ENCODE results near the gene MRTFA.
"Not testable (repeated sequence)": the region's sequence is repeated elsewhere in the genome, so short reads cannot be mapped to it uniquely, and the experiment has no call there.

MRTFA gene

DNA sequence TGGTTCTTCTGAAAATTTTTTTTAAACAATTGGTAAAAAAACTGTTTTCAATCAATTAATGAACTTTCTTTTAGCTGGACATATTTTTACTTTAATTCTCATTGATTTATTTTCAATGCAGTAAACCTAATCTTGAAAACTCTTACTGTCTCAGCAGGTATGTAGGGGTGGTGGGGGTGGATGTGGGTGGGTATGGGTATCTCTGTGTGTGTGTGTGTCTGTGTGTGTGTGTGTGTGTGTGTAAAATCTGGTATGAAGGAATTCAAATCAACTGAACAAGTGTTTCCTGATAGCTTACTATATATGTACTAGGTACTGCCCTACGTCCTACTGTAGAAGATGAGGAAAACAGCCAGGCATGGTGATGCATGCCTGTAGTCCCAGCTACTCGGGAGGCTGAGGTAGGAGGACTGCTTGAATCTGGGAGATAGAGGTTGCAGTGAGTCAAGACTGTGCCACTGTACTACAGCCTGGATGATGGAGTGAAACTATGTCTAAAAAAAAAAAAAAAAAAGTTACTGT, 75.5 kb downstream of the MRTFA start:
- FAIRE-seq: peak; percentile 46
- TF ChIP-seq TAF1 (IDR thresholded peaks at IDR 0.05; ENCODE audit: borderline replicate concordance, low read depth, low read length) (no peak), POLR2AphosphoS5 (IDR thresholded peaks at IDR 0.05; ENCODE audit: low read depth, low read length) (no peak), POLR2A (IDR thresholded peaks at IDR 0.05; ENCODE audit: low read depth, low read length) (no peak)
- no peak for DNase-seq (ENCODE audit: insufficient read length)

DNA sequence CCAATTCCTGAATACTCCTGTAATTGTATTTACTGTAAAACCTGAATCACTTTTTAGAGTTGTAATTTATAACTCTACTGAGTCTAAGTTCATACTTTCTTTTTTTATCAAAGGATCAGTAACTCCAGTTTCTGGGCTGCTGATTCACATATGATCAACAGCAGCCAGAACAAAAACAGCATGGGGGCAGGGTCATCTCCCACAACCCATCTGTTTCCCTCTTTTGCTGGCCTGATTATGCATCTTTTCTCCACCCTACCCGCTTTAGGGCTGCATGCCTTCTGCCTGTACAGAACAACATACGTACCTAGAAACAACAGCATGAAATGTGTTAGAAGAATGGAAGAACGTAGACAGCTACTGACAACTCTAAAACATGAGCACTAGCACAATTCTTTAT, 76.0 kb downstream of the MRTFA start:
- FAIRE-seq (no peak), DNase-seq (ENCODE audit: insufficient read length) (no peak)
- no peak for TF ChIP-seq POLR2A (IDR thresholded peaks at IDR 0.05; ENCODE audit: low read depth, low read length)
- TF ChIP-seq TAF1 (IDR thresholded peaks at IDR 0.05; ENCODE audit: borderline replicate concordance, low read depth, low read length): no peak
- TF ChIP-seq POLR2AphosphoS5 (IDR thresholded peaks at IDR 0.05; ENCODE audit: low read depth, low read length): no peak

DNA sequence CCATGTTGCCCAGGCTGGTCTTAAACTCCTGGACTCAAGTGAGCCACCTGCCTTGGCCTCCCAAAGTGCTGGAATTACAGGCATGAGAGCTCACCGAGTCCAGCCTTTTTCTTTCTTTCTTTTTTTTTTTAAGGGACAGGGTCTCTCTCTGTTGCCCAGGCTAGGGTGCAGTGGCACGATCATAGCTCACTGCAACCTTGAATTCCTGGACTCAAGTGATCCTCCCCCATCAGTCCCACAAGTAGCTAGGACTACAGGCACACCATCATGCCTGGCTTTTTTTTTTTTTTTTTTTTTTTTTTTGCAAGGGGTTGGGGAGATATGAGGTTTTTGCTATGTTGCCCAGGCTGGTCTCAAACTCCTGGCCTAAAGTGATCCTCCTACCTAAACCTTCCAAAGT, 78.5 kb downstream of the MRTFA start:
- DNase-seq (ENCODE audit: insufficient read length) (no peak), FAIRE-seq (no peak)
- TF ChIP-seq POLR2AphosphoS5 (IDR thresholded peaks at IDR 0.05; ENCODE audit: low read depth, low read length): no peak
- no peak for TF ChIP-seq POLR2A (IDR thresholded peaks at IDR 0.05; ENCODE audit: low read depth, low read length)
- no peak for TF ChIP-seq TAF1 (IDR thresholded peaks at IDR 0.05; ENCODE audit: borderline replicate concordance, low read depth, low read length)

DNA sequence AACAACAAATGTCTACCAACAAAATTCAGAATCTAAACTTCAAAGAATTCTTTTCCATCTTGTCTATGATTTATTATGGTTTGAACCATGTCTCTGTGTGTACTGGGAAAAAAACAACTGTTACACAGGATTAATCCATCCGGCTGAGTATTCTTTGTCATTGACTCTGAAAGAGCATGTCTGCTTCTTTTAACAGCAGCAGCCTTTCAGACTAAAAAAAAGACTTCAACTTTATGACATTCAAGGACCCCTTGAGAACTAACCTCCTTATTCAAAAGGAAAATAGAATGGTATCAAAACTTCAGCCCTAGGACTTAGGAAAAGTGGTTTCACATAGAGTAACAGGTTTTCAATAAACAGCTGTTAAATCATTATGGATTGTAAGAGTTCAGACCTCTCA, 79.9 kb downstream of the MRTFA start:
- DNase-seq (ENCODE audit: insufficient read length) (no peak), FAIRE-seq (no peak)
- TF ChIP-seq POLR2AphosphoS5 (IDR thresholded peaks at IDR 0.05; ENCODE audit: low read depth, low read length) (no peak), TAF1 (IDR thresholded peaks at IDR 0.05; ENCODE audit: borderline replicate concordance, low read depth, low read length) (no peak), POLR2A (IDR thresholded peaks at IDR 0.05; ENCODE audit: low read depth, low read length) (no peak)

DNA sequence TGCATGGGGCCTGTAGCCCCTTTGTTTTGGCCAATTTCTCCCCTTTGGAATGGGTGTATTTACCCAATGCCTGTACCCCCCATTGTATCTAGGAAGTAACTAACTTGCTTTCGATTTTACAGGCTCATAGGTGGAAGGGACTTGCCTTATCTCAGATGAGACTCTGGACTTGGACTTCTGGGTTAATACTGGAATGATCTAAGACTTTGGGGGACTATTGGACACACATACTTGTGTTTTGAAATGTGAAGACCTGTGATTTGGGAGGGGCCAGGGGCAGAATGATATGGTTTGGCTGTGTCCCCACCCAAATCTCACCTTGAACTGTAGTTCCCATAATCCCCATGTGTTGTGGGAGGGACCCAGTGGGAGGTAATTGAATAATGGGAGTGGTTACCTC, 82.5 kb downstream of the MRTFA start:
- DNase-seq (ENCODE audit: insufficient read length); FAIRE-seq: not testable (repeated sequence)

DNA sequence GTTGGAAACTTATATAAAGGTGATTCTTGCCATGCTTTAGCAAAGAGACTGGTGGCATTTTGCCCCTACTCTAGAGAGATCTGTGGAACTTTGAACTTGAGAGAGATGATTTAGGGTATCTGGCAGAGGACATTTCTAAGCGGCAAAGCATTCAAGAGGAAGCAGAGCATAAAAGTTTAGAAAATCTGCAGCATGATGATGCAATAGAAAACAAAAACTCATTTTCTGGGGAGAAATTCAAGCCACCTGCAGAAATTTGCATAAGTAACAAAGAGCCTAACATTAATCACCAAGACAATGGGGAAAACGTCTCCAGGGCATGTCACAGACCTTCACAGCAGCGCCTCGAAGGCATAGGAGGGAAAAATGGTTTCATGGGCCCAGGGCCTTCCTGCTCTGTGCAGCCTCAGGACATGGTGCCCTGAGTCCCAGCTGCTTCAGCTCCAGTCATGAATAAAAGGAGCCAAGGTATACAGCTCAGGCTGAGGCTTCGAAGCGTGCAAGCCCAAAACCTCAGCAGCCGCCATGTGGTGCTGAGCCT, 83.4 kb downstream of the MRTFA start:
- TF ChIP-seq POLR2A (IDR thresholded peaks at IDR 0.05; ENCODE audit: low read depth, low read length) (no peak), POLR2AphosphoS5 (IDR thresholded peaks at IDR 0.05; ENCODE audit: low read depth, low read length) (no peak), TAF1 (IDR thresholded peaks at IDR 0.05; ENCODE audit: borderline replicate concordance, low read depth, low read length) (no peak)
- FAIRE-seq (no peak), DNase-seq (ENCODE audit: insufficient read length) (no peak)

DNA sequence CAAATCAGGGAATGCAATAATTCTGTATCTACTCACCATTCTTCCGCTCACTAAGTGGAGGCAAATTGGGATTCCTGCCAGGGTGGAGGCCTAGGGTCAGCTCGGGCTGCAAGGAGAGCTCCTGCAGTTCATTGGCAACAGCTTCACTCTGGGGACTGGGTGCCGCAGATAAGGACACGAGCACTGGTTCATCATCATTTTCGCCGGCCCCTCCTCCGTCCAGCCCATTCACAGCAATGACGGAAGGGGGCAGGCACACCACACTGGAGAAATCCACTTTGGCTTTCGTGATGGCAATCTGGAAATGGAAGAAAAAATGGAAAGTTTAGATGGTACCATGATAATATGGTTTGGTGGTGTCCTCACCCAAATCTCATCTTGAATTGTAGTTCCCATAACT, 84.4 kb downstream of the MRTFA start:
- TF ChIP-seq POLR2AphosphoS5 (IDR thresholded peaks at IDR 0.05; ENCODE audit: low read depth, low read length) (no peak), POLR2A (IDR thresholded peaks at IDR 0.05; ENCODE audit: low read depth, low read length) (no peak), TAF1 (IDR thresholded peaks at IDR 0.05; ENCODE audit: borderline replicate concordance, low read depth, low read length) (no peak)
- DNase-seq (ENCODE audit: insufficient read length) (no peak), FAIRE-seq (peak; percentile 5)

DNA sequence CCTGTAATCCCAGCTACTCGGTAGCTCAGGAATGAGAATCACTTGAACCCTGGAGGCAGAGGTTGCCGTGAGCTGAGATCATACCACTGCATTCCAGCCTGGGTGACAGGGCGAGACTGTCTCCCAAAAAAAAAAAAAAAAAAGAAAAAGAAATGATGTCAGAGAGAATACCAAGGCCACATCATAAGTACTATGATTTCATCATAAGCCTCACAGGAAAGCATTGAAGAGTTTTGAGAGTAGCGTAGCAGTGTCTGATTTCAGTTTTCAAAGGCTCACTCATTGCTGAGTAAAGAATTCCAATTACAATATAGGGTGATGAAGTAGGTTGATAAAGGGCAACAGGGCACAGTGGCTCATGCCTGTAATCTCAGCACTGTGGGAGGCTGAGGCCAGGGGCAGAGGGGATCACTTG, 88.8 kb downstream of the MRTFA start:
- DNase-seq (ENCODE audit: insufficient read length): no peak
- FAIRE-seq: no peak
- TF ChIP-seq TAF1 (IDR thresholded peaks at IDR 0.05; ENCODE audit: borderline replicate concordance, low read depth, low read length) (no peak), POLR2AphosphoS5 (IDR thresholded peaks at IDR 0.05; ENCODE audit: low read depth, low read length) (no peak), POLR2A (IDR thresholded peaks at IDR 0.05; ENCODE audit: low read depth, low read length) (no peak)

DNA sequence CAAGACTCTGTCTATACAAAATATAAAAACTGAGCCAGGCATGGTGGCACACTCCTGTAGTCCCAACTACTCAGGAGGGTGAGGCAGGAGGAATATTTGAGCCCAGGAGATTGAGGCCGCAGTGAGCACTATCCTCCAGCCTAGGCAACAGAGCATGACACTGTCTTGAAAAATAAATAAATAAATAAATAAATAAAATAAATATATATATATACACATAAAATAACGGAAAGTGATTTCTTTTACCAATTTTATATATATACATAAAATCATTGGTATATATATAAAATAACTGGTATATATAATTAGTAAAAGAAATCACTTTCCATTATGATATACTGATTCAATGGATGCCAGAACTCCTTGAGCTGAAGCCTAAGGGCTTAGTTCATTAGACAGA, 91.8 kb downstream of the MRTFA start:
- FAIRE-seq: no peak
- no peak for TF ChIP-seq TAF1 (IDR thresholded peaks at IDR 0.05; ENCODE audit: borderline replicate concordance, low read depth, low read length)
- DNase-seq (ENCODE audit: insufficient read length): no peak

DNA sequence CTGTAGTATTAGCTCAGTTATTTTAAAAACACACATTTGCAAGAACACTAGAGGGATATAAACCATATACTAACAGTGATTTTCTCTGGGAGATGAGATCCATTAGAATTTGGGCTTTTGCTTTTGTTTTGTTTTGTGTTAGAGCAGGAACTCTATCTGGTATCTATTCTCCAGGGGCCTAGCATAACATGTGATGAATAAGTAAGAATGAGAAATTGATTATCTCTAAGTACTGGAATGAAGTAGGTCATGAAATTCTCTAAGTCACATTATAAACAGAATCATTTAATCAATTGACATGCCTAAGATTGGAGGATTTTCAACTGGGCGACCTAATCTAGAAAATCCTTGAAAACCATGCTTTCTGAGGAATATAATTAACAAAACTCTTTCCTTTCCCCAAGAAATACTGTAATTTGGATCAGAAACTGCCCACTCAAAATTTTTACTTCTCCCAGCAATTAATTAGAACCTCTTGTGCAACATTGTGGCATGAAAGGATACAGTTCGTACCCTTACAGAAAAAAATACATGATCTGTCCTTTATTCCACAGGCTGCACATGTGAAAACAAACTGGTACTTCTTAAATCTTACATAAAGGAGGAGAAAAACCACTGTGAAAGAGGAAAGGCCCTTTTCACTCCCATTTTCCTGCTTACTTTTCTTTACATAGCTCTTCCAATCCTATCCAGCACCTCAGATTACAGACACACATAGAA, 93.5 kb downstream of the MRTFA start:
- FAIRE-seq (peak; percentile 17), DNase-seq (ENCODE audit: insufficient read length) (no peak)
- TF ChIP-seq TAF1 (IDR thresholded peaks at IDR 0.05; ENCODE audit: borderline replicate concordance, low read depth, low read length): no peak
- TF ChIP-seq POLR2A (IDR thresholded peaks at IDR 0.05; ENCODE audit: low read depth, low read length): no peak
- TF ChIP-seq POLR2AphosphoS5 (IDR thresholded peaks at IDR 0.05; ENCODE audit: low read depth, low read length): no peak

DNA sequence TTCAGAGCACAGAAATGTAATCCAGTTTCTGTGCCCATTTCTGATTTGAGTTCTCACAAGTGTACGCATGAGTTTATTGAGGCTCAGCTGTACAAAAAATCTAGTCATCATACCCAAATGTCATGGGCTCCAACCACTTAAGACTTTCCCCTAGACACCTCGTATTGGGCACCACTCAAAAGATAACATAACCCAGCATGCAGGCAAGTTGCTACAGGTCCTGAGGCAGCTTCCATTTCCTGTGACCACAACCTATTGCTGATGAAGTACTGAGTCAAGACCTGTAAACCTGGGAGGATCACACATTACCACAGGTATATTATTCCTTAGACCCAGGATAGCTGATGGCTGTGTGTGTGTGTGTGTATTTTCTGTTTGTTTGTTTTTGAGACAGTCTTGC, 95.2 kb downstream of the MRTFA start:
- DNase-seq (ENCODE audit: insufficient read length): no peak
- TF ChIP-seq POLR2A (IDR thresholded peaks at IDR 0.05; ENCODE audit: low read depth, low read length): no peak
- TF ChIP-seq TAF1 (IDR thresholded peaks at IDR 0.05; ENCODE audit: borderline replicate concordance, low read depth, low read length): no peak
- no peak for TF ChIP-seq POLR2AphosphoS5 (IDR thresholded peaks at IDR 0.05; ENCODE audit: low read depth, low read length)

DNA sequence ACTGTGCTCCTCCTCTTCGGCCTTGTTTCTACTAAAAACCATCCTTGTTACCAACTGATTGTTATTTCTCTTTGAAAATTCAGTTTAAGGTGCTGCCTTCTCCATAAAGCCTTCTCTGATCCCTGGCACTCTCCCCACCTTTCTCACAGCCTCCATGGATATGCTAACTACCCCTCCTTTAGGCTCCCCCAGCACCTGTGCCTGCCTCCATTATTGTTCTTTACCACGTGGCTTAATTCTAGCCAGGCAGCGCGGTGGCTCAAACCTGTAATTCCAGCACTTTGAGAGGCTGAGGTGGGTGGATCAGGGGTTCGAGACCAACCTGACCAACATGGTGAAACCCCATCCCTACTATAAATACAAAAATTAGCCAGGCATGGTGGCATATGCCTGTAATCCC, 96.3 kb downstream of the MRTFA start:
- no peak for TF ChIP-seq POLR2AphosphoS5 (IDR thresholded peaks at IDR 0.05; ENCODE audit: low read depth, low read length)
- TF ChIP-seq POLR2A (IDR thresholded peaks at IDR 0.05; ENCODE audit: low read depth, low read length): no peak
- TF ChIP-seq TAF1 (IDR thresholded peaks at IDR 0.05; ENCODE audit: borderline replicate concordance, low read depth, low read length): no peak
- FAIRE-seq (no peak), DNase-seq (ENCODE audit: insufficient read length) (no peak)

More for the DNA sequence above, 95.2 kb downstream of the MRTFA start:
- peak; percentile 83 for FAIRE-seq

DNA sequence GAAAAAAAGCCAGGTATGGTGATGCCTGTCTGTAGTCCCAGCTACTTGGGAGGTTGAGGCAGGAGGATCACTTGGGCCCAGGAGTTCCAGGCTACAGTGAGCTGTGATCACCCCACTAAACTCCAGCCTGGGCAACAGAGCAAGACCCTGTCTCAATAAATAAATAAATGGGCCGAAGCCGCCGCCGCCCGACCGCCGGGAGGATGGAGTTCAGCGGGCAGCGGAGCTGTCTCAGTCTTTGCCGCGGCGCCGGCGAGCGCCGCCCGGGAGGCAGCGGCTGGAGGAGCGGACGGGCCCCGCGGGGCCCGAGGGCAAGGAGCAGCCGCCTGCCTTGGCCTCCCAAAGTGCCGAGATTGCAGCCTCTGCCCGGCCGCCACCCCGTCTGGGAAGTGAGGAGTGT, 100.4 kb downstream of the MRTFA start:
- FAIRE-seq; DNase-seq (ENCODE audit: insufficient read length): not testable (repeated sequence)
